ENCODE results near the gene SCG2.
A peak's percentile ranks its signal among the peaks of the same experiment; 100 is the strongest.
"Not testable (repeated sequence)": the region's sequence is repeated elsewhere in the genome, so short reads cannot be mapped to it uniquely, and the experiment has no call there.

SCG2 gene

DNA sequence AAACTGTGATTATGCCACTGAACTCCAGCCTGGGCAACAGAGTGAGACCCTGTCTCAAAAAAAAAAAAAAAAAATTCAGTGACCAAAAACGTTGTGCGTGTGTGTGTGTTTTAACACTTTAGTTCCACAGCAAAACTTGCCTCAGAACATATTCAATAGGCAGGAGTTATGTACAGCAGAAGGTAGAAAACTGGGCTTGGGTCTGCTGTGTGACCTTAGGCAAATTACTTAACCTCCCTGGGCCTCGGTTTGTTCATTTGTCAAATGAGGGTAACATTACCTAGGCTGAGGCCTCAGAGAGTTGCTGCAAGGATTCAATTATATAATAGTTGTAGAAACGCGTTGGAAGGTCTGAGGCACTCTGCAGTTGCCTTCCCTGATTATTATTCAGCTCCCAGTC is 10.3 kb upstream of the SCG2 start:
- no peak for DNase-seq

- DNase-seq, result no peak
These were observed 8.9 kb upstream of the SCG2 start for GRCh38 chr2:223611061-223611460.

DNA sequence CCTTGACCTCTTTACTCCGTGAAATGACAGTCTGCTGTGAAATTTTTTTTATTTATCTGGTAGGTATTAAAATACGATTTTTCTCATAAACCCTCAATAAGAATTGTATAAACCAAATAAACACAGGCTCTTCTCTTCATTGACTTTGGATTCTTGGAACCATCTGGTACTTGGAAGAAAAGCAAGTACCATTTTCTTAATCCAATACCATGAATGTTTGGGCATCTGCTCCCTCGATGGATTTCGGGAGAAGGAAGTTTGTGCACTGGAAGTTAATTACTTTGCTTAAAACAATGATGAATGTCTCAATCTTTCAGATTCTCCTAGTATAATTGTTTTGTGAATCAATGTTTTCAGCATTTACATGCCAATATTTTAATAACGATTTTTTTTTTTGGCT is 5.3 kb upstream of the SCG2 start:
- no peak for DNase-seq

- no peak for DNase-seq
These were observed 4.8 kb upstream of the SCG2 start for GRCh38 chr2:223606946-223607345.

- DNase-seq, result no peak
These were observed 2.1 kb upstream of the SCG2 start for GRCh38 chr2:223604231-223604630.

GRCh38 chr2:223602972-223603371 is 811 bp upstream of the SCG2 start:
- no peak for DNase-seq

- no peak for DNase-seq
These were observed 1.1 kb downstream of the SCG2 start for GRCh38 chr2:223601018-223601417.

DNA sequence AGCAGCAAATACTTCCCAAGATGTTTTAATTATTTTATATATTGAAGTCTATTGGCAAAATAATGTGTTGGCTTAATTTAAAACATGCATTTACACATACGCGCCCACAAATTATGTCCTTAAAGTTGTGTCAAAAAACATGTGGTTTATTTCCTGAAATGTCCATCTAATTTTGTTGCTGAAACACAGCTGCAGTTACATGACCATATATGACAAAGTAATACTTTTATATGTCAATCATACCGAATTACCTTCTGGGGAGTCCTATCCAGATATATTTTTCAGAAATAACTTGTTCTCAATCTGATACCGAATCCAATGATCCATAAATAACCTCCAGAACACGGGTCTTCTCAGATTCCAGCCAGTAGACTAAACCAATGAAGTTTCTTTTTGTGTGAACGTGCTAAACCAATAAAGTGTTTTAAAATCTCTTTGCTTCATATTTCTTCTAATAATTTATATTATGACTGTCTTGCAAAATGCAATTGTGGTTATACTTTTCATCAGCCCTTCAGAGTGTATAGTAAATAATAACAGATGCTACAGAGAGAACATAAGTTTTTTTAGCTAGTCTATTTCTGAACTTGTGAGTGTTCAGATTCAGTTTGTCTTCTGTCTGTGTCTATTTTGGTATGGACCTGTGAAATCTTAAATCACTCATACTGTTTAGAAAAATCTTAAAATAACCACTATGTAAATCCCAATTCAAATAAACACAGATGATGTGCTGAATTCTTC is 2.4 kb downstream of the SCG2 start:
- DNase-seq, result no peak

GRCh38 chr2:223598994-223599639 is 3.0 kb downstream of the SCG2 start:
- DNase-seq, result no peak

GRCh38 chr2:223597076-223597475 is 5.1 kb downstream of the SCG2 start:
- DNase-seq, result no peak

GRCh38 chr2:223596208-223596607 is 6.0 kb downstream of the SCG2 start:
- no peak for DNase-seq

DNA sequence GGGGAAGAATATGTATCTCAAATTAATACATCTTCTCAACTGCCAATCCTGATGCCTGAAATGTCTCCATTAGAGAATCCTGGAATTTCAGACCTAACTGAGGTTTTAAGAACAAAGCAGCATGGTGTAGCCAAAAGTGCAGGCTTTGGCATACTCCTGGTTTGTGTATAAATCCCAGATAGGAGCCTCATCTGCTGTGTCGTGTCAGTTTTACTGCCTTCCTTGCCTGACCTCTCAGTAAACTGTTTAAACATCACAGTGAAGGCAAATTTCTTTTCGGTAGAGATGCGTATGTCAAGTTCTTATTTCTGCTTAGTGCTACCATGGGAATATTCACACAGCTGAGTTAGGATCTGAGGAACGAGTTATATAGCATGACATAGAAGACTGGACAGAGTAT is 7.3 kb downstream of the SCG2 start:
- DNase-seq, result no peak

GRCh38 chr2:223594259-223594658 is 7.9 kb downstream of the SCG2 start:
- DNase-seq, result no peak

GRCh38 chr2:223592689-223593088 is 9.5 kb downstream of the SCG2 start:
- DNase-seq, result not testable (repeated sequence)

- no peak for DNase-seq
These were observed 10.6 kb downstream of the SCG2 start for GRCh38 chr2:223591596-223591995.

- no peak for DNase-seq
These were observed 11.2 kb downstream of the SCG2 start for GRCh38 chr2:223590964-223591363.

- peak in 3 of 4 experiments; percentile 8 to 36 (median 22) for DNase-seq
These were observed 12.3 kb downstream of the SCG2 start for GRCh38 chr2:223589901-223590300.

DNA sequence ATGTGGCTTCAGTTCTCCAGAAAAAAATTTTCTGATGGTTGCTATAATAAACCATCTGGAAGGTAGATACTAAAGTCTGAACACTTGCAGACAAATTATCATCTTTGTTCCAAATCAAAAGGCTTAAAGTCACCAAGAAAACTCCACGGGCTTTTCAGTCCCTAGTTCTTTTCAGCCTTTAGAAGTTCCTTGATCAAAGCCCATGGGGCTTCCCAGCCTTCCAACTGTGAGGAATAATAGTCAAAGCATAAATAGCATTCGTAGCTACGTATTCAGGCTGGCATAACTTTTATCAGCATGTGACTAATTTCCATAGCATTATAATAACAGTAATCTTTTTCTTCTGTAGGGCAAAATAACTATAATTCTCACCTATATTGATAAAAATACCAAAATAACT is 13.9 kb downstream of the SCG2 start:
- no peak for DNase-seq

GRCh38 chr2:223587301-223587700 is 14.9 kb downstream of the SCG2 start:
- DNase-seq, result no peak

GRCh38 chr2:223586261-223586660 is 15.9 kb downstream of the SCG2 start:
- DNase-seq, result peak; percentile 20 to 73 (median 62)

DNA sequence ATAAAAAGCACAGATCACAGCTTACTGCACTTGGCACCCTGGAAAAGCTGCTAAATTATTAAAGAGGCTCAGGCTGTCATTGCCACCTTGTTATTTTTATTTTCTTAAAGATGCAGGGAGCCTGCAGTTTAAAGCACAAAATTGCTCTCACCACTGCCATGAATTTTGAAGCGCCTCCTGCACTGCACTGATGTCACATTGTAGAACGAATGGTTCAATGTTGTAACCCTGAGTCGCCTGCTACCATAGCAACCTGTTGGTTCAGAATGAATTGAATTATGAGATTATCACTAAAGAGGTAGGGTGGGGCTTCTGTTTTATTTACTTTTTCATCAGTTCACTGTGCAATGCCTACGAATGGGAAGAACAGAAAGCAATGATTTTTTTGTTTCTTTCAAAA is 16.5 kb downstream of the SCG2 start:
- DNase-seq, result peak in 3 of 4 experiments; percentile 22 to 39 (median 39)

DNA sequence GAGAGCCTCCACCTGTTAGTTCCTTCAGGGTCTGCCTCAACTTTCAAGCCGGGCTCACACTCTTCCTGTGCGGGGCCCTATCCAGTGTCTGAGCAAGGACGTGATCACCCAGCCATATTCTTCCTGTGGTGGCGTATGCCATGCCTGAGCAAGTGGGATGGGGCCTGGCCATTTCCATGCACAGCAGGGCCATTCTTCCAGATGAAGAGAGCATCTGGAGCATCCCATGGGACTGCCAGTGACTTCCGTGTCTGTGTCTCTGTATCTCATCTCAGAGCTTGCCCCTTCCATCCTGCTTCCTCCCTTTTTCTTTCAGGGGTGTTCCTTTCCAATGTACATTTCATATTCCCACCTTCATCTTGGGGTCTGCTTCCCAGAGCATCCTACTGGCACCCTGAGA is 20.2 kb downstream of the SCG2 start:
- no peak for DNase-seq

DNA sequence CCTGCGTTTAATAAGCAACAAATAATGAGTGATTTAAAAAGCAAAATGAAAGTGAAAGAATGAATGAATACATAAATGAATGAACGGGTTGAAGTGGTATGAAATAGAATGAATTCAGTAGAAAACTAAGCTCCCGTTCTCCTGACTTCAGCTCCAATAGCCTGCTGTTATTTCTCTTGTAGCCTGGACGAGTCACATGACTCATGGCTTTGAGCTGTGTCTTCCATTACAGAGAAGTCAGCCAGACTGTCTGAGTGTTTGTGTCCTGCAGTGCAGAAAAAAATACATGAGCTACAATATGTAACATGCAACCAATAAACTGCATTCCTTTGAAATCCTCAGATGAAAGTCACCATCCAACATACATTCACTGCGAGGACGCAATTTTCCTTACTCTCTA is 21.2 kb downstream of the SCG2 start:
- DNase-seq, result no peak

GRCh38 chr2:223578846-223579245 is 23.3 kb downstream of the SCG2 start:
- no peak for DNase-seq

DNA sequence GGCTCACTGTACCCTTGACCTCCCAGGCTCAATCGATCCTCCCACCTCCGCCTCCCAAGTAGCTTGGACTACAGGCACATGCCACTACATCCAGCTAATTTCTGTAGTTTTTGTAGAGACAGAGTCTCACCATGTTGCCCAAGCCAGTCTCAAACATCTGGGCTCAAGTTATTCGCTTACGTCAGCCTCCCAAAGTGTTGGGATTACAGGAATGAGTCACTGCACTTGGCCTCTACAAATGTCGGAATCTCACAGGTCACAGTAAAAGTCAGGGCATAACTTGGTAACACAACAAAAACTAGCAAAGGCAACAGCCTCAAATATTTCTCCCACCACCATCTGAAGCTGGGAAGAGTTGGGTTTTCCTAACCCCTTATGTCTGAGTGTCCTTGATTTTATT is 25.3 kb downstream of the SCG2 start:
- DNase-seq, result no peak

All from suppressor macrophage (primary cell).